Inferior parietal cortex (tissue), 1 donor: Measurements from ENCODE around the gene BORCS5.
"Not testable (repeated sequence)": the region's sequence is repeated elsewhere in the genome, so short reads cannot be mapped to it uniquely, and the experiment has no call there.

ENCODE experiments used
- DNase-seq: peaks from one replicate; pipeline ENCODE4 v3.0.0-alpha.2; 2016; ENCODE audit errors: extremely low spot score

BORCS5 gene

DNA sequence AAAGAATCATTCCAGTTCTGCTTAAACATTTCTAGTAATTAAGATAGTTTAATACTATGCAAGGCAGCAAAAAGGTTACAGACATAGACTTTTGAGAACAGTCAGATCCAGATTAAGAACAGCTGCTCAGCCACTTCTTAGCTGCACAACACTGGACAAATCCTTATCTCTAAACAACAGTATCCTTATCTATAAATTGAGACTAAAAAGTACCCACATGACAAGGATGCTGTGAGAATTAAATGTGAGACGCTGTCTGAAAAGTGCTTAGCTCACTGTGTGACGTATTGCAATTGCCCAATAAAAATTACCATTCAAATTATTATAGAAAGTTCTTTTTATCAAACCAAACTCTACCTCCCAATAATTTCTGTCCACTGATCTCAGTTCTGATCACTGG, 35.5 kb downstream of the BORCS5 start:
- no peak for DNase-seq

DNA sequence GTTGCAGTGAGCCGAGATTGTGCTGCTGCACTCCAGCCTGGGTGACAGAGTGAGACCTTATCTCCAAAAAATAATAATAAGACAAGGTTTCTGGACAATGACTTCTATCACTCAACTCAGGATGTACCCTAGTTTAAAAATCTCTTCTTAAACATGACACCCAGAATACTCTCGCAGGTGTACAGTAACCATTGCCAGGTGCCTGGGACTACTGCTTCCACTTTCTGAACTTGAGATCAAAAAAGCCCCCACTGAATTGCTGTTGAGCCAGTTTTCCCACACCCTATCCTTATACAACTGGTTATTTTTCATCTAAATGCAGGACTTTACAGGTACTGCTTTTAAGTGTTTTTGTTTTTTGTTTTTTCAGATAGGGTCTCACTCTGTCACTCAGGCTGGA, 36.3 kb downstream of the BORCS5 start:
- no peak for DNase-seq

DNA sequence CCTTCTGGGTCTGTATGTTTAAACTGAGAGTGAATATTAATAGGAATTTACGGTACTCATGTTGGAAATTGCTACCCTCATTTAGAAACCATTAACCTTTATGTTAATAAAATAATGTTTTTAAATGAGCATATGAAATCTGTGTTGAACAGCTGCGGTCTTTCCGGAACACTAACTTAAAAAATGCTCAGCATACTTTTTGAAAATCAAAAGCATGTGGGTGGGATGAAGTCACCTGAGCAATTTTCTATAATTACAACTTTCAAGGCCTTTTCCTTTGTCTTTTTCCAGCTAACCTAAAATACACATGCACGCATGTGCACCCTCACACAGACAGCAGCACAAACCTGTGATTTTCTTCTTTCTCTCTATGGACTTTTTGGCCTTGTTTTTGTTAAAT, 39.8 kb downstream of the BORCS5 start:
- no peak for DNase-seq

DNA sequence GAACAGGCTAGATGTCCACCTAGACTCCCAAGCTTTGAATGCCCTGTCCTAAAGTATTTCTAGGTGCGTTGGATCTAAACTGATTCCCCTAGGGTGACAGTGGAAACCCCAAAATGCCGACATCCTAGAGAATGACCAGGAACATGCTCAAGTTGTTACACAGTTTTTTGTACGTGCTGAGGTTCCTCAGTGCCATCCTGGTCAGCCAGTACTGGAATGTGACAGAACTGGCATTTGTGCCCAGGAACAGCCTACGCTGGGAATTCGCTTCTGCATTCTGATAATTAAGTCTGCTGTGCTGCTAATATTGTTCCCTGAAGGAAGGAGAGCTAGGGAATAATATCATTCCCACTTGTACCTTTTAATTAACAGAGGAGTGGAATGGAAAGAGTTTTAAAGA, 40.3 kb downstream of the BORCS5 start:
- DNase-seq, result no peak

DNA sequence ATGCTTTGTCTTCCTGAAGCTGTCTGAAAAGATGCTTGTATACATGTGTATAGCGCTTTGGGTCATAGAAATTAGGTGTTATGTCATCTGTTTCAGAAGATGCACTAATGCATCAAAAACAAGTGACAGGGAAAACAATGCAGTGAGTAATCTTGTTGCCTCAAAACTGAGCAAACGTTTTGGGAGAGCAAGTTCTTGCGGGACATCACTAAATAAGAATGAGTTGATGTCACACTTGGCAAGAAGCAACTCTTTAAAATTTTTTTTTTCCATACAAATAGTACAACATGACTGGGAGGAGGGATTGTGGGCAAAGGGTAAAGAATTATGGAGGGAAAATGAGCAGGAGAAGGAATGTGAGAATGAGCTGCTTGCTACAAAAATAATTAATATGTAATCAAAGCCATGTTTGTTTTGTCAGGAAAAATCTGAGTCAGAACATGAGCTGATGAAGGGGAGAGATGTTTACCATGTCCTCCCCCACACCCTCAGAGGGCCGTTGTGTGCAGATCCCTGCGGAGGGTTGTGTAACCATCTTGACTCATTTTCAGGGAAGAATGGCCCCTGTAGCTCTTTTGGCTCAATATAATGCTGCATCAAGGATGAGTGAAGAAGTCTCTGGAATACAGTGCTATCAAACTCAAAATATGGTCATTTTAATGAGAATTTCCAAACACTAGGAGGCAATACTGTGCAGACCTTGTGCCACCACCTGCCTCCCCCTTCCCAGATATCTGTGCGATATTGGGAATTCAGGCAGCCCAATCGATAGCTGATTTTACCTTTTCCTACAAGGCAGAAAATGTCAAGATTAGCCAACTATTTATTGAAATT, 41.4 kb downstream of the BORCS5 start:
- no peak for DNase-seq

DNA sequence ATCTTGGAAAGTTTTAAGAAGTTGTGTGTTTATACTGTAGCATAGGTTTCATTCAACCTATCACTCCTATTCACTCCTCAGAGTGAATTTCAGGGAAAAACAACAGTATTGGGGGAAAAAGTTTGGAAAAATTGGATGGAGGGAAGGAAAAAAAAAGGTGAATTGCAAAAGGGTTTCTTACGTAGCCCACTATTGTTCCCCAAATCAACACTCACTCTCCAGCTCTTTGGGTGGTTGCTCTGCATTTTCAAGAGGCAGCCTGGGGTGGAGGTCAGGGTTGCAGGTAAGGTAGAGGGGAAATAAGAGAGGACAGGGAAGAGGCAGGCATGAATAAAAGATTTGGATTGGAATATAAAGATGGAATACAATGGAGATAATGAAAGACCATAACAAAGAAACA, 42.3 kb downstream of the BORCS5 start:
- DNase-seq, result no peak

DNA sequence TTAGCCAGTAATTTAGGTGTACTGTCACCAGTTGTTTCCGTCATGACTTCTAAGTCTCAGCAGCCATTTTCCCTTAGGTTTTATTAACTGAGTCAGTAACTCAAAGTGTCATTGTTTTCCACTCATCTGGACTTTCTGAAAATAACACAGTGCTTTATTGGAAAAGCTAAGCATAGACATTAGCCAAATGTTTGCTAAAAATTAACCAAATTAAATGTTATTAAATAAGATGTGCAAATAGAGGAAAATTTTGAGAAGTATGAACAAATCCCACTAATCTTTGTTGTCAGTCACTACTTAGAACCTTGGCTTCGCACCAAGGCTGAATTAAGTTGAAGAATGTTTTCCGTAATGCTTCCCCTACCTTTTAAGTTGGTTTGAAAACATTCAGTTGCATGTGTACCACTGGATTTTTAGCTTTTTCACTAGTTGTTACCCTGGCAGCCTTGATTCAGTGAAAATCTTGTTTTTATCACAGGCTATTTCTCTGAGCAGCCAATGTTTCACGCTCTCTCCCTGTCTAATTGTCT, 43.0 kb downstream of the BORCS5 start:
- DNase-seq, result no peak

DNA sequence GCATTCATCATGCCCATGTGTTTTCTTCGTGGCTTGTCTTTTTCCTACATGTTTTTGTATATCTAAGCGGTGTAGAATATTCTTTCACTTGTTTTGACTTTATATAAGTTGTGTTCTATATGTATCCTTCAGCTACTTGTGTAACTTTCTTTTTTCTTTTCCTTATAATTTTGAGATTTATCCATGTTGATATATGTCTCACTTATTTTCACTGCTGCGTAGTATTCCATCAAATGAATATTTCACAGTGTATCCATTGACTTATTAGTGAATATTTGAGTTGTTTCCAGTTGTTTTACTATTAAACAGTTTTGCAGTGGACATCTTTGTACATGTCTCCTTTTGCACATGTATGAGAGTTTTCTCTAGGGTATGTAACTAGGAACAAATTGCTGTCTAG, 43.9 kb downstream of the BORCS5 start:
- no peak for DNase-seq

DNA sequence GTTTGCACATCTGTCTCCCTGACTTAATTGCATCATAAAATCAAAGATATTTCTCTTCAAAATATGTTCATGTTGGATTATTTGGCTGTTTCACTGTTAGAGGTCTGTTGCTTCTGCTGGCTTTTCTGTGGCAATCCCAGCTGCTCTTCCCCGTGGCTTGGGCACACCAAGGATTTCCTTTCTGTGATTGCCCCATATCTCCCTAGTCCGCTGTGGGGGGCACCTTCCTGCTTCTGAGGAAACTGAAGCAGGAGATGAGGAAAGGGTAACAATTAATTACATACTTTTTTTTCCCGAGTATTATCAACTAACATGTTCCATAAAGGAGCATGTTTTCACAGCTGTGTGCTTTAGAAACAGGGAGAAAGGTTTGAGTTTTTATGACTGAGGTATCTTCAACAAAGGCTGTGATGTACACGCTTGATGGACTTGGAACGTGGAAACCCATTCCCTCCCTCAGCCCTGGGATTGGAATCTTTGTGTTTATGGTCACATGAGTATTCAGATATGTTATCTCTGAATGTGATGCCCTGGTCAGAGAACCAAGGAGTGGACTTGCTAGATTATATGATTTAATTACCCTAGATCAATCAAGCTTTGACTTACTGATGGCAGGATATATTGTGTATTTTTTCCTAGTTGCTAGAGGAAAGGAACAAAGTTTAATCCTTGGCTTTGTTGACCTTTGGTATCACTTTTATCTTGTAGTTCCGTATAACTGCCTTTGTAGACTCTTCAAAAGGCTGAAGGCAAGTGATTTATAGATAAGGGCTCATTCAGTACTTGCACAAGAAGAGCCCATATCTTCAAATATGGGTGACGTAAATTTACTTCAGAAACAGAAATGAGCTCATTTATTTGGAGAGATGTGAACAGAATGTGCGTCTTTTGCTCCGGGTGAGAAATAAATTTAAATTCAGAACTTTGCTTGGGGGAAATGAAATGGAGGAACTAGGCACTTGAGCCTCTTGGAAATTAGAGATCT, 46.7 kb downstream of the BORCS5 start:
- DNase-seq, result no peak

DNA sequence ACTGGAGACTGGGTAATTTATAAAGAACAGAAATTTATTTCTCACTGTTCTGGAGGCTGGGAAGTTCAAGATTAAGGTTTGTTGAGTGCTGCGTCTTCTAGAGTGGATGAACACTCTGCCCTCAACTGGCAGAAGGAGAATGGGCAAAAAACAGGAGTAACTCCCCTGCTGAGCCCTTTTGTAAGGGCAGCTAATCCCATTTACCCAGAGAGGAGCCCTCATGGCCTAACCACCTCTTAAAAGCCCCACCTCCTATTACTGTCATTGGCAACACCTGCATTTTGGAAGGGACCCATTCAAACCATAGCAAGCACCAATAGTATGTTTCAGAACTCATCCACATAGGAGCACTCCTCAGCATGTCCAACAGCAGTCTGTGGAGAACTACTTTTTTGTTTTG, 47.4 kb downstream of the BORCS5 start:
- DNase-seq, result no peak

DNA sequence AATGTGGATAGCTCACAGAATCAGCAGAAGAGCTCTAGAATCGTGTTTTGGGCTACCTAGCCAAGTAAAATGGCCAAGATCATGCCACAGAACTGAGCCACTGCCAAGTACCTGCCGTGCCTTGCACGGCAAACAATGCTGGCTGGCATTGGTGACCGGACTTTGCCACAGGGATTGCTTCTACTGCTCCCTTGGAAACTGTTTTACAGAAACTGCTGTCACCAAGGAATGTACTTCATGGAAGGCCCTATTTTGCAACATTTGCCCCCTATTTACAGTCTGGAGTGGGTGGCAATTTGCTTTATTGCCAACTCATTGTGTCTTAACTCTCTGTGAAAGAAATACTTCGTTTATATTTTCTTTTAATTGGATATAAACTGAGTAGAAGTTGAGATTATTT, 49.0 kb downstream of the BORCS5 start:
- DNase-seq, result no peak

DNA sequence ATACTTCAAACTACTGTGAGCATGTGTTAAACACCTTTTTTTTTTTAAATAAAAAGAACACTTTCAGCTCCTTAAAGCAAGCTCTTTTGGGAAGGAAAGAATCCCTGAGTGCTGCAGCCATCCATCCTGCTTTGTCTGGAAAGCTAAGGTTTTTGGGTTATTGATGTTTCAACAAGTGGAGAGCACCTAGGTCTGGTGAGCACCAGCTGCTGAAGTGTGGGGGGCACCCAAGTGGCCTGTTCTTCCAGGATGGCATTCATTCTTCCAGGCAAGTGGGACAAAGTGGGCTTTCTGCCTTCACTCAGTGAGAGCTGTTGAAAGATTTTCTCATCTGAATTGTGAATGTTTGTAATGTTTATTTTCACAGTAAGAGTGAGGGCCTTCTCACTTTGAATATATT, 49.9 kb downstream of the BORCS5 start:
- DNase-seq, result no peak

DNA sequence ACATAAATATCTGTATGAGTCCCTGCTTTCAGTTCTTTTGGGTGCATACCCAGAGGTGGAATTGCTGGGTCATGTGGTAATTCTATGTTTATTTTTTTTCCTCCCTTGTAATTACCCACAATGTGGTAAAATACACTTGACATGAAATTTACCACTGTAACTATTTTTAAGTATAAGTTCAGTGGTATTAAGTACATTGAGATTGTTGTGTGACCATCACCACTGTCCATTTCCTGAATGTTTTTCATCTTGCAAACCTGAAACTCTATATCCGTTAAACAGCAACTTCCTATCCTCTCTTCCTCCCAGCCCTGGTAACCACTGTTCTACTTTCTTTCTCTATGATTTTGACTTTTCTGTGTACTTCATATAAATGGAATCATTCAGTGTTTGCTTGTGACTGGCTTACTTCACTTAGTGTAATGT, 51.4 kb downstream of the BORCS5 start:
- no peak for DNase-seq

DNA sequence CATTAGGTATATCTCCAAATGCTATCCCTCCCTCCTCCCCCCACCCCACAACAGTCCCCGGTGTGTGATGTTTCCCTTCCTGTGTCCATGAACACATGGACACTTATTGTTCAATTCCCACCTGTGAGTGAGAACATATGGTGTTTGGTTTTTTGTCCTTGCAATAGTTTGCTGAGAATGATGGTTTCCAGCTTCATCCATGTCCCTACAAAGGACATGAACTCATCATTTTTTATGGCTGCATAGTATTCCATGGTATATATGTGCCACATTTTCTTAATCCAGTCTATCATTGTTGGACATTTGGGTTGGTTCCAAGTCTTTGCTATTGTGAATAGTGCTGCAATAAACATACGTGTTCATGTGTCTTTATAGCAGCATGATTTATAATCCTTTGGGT, 52.5 kb downstream of the BORCS5 start:
- DNase-seq, result not testable (repeated sequence)

DNA sequence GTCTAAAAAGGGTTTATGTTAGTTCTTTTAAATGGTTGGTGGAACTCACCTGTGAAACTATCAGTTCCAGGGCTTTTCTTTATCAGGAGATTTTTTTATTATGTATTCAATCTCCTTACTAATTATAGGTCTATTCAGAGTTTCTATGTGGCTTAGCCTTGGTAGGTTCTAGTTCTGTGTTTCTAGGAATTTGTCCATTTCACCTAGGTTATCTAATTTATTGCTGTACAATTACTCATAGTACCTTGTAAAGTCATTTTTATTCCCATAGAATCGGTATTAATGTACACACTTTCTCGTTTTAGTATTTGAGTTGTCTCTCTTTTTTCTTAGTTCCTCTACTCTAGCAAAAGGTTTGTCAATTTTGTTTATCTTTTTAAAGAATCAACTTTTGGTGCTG, 59.0 kb downstream of the BORCS5 start:
- no peak for DNase-seq

DNA sequence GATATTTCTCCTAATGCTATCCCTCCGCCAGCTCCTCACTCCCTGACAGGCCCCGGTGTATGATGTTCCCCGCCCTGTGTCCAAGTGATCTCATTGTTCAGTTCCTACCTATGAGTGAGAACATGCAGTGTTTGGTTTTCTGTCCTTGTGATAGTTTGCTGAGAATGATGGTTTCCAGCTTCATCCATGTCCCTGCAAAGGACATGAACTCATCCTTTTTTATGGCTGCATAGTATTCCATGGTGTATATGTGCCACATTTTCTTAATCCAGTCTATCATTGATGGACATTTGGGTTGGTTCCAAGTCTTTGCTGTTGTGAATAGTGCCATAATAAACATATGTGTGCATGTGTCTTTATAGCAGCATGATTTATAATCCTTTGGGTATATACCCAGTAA, 62.3 kb downstream of the BORCS5 start:
- DNase-seq, result not testable (repeated sequence)

DNA sequence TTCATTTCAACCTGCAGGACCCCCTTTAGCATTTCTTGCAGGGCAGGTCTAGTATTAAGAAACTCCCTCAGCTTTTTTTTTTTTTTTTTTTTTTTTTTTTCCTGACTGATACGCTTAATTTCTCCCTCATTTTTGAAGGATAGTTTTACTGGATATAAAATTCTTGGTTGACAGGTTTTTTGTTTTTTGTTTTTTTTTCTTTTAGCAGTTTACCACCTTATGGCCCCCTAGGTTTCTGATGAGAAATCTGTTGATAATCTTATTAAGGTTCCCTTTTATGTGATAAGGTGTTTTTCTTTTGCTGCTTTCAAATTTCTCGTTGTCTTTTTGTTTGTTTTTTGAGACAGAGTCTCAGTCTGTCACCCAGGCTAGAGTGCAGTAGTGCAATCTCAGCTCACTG, 66.5 kb downstream of the BORCS5 start:
- no peak for DNase-seq

DNA sequence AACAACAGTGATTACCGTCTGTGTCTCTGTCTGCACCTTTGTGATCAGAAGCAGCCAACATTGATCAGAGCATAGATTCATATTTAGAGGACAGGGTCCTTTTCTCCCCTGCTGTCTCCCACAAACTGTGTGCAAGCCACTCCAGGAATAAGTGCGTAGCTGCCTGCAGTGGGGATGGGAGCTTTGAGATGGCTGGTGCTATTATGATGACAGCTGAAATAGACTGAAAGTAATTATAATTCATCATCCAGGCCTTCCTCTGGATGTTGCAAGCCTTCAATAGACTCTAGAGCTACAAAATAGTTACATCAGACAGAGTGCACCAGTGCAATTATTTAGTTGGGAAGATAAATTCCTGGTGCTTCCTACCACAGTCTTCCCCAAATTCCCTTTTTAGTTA, 68.1 kb downstream of the BORCS5 start:
- DNase-seq, result no peak

DNA sequence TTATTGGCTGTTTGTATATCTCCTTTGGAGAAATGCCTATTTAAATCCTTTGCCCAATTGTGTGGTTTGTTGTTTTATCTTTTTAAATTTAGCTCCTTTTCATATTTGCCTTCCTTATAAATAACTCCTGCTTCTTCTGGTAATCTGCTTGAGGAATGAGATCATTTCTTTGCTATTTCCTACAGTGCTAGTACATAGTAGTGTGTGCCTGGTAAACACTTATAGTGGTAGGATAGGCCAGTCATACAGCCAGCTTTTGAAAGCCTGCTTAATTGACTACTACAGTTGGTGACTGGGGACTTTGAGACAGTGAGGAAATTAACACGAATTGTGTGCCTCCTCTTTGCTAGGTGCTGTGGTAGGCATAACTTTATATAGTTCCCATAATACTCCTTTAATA, 68.7 kb downstream of the BORCS5 start:
- no peak for DNase-seq

DNA sequence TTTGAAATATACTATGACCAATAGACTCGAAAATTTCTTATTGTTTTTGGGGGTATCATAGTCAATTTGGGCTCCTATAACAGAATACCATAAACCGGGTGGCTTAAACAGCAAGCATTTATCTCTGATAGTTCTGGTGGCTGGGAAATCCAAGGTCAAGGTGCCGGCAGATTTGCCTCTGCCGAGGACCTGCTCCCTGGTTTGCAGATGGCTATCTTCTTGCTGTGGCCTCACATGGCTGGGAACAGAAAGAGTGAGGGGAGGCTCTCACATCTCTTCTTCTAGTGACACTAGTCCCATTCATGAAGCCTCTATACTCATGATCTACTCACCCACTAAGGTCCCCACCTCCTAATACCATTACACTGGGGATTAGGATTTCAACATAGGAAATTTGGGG, 70.7 kb downstream of the BORCS5 start:
- DNase-seq, result no peak

DNA sequence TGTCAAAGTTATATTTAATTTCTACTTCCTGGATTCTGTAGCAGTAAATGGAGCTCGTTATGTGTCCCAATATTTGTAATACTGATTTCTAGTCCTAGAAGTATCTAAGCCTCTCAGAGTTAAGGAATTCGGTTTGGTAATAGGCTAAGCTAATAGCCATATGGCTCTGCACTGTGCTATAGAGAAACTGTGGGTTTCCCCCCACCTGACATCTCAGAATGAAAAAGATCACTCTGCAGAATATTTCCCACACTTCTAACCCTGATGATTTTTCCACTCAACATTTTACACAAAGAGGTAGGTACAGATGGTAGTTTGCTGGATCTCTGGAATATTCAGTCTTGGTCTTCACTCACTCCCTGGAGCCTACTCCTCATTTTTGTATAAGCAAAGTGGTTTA, 71.2 kb downstream of the BORCS5 start:
- no peak for DNase-seq

DNA sequence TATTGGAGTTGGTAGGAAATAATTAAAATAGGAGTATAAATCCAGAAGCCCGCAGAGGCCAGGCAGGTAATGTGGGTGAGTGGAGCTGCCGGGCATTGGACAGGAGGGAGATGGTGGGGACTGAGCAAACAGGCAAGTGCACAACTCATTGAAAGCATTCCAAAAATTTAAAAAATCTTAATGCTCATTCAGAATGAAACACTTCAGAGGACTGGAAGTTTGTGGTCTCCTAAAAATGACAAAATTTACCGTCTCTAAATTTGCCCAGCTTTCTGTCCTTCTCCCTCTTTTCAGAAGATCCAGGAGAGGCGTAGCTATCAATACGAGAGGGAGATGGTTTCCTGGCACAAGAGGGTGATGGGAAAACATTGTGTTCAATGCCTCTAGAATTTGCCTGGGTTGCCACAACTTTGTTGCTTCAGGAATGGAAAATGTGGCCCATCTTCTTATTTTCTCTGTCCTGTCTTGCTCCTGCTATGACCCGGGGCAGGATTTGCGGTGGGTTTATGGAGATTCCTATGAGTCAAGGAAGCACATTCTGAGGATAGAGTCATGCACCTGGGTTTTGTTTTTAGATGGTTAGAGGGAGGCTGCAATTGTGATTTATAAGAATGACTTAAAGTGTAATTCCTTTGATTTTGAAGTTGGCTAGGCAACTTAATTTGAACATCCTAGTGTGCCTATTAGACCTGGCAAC, 72.2 kb downstream of the BORCS5 start:
- DNase-seq, result no peak
